MM.1S (cell line): ENCODE measurements around the gene C1QTNF6.

ENCODE experiments used
- DNase-seq: peaks from one replicate; pipeline ENCODE4 v3.0.0-alpha.2; 2015
- H2AFZ ChIP-seq: fragments of 300-600 bp; sonication (generic); 2 replicates; pipeline ENCODE4 v1.6.0; 2016; ENCODE audit warnings: antibody characterized with exemption, low read length
- H3F3A ChIP-seq: fragments of 300-600 bp; sonication (generic); 2 replicates; pipeline ENCODE4 v1.6.1; 2016; ENCODE audit warnings: mild to moderate bottlenecking, antibody characterized with exemption, low read length, moderate library complexity, mixed read lengths; ENCODE audit not compliant: insufficient read depth
- H3K27ac ChIP-seq: fragments of 300-600 bp; sonication (generic); 2 replicates; pipeline ENCODE4 v1.5.1; 2016; ENCODE audit warnings: mild to moderate bottlenecking, low read length
- H3K27me3 ChIP-seq: fragments of 300-600 bp; sonication (generic); replicated peaks from 2 replicates; pipeline ENCODE4 v1.6.0; 2016; ENCODE audit warnings: low read length; ENCODE audit not compliant: insufficient read depth
- H3K36me3 ChIP-seq: fragments of 300-600 bp; sonication (generic); replicated peaks from 2 replicates; pipeline ENCODE4 v1.6.1; 2016; ENCODE audit warnings: mild to moderate bottlenecking, low read length, mixed read lengths; ENCODE audit not compliant: insufficient read depth
- H3K4me1 ChIP-seq: fragments of 300-600 bp; sonication (generic); 2 replicates; pipeline ENCODE4 v1.6.1; 2016; ENCODE audit warnings: low read length, mixed read lengths
- H3K4me2 ChIP-seq: fragments of 300-600 bp; sonication (generic); 2 replicates; pipeline ENCODE4 v1.6.0; 2016; ENCODE audit warnings: low read depth, low read length
- H3K4me3 ChIP-seq: fragments of 300-600 bp; sonication (generic); 2 replicates; pipeline ENCODE4 v1.5.1; 2016; ENCODE audit warnings: low read length, mixed read lengths
- H3K79me2 ChIP-seq: fragments of 300-600 bp; sonication (generic); 2 replicates; pipeline ENCODE4 v1.6.1; 2016; ENCODE audit warnings: mixed run types, low read length, mixed read lengths
- H3K9ac ChIP-seq: fragments of 300-600 bp; sonication (generic); 2 replicates; pipeline ENCODE4 v1.6.1; 2016; ENCODE audit warnings: low read length, mixed read lengths
- H3K9me2 ChIP-seq: fragments of 300-600 bp; sonication (generic); replicated peaks from 2 replicates; pipeline ENCODE4 v1.6.1; 2016; ENCODE audit warnings: mild to moderate bottlenecking, low read length, mixed read lengths; ENCODE audit not compliant: insufficient read depth
- H3K9me3 ChIP-seq: fragments of 300-600 bp; sonication (generic); replicated peaks from 2 replicates; pipeline ENCODE4 v1.6.1; 2016; ENCODE audit warnings: mild to moderate bottlenecking, low read length, mixed read lengths; ENCODE audit not compliant: insufficient read depth
- H4K20me1 ChIP-seq: fragments of 300-600 bp; sonication (generic); 2 replicates; pipeline ENCODE4 v1.6.1; 2016; ENCODE audit warnings: mild to moderate bottlenecking, low read length, moderate library complexity, mixed read lengths; ENCODE audit not compliant: insufficient read depth
- CTCF ChIP-seq: fragments of 300-600 bp; sonication (generic); IDR thresholded peaks from 2 replicates; pipeline ENCODE4 v1.5.1; 2016; ENCODE audit warnings: antibody characterized with exemption, low read length, mixed read lengths
- EZH2 ChIP-seq: fragments of 300-600 bp; sonication (generic); optimal IDR thresholded peaks from 2 replicates; pipeline ENCODE3; 2017; ENCODE audit warnings: low read depth, mild to moderate bottlenecking, antibody characterized with exemption, low read length, mixed read lengths
- EZH2phosphoT487 ChIP-seq: fragments of 300-600 bp; sonication (generic); IDR thresholded peaks from 2 replicates; pipeline ENCODE4 v1.6.1; 2018; ENCODE audit warnings: antibody characterized with exemption, low read length

The C1QTNF6 gene

GRCh38 chr22:37179126-37179470 is 8.9 kb downstream of the C1QTNF6 start:
- no peaks in the 10 kb centered on the region for H3K9me2 ChIP-seq
- no peak overlapping the region for H2AFZ ChIP-seq
- no peaks in the 10 kb centered on the region for H3K4me1 ChIP-seq
- no peaks in the 10 kb centered on the region for H3K36me3 ChIP-seq
- H3K27me3 ChIP-seq, result peaks cover 50% of the 10 kb centered on the region
- H3K9ac ChIP-seq, result no peak overlapping the region
- TF ChIP-seq CTCF, result no peak
- TF ChIP-seq EZH2, result no peak
- no peak for TF ChIP-seq EZH2phosphoT487
- H3K27ac ChIP-seq, result no peak overlapping the region
- H3K79me2 ChIP-seq, result no peaks in the 10 kb centered on the region
- no peaks in the 10 kb centered on the region for H4K20me1 ChIP-seq
- H3K4me2 ChIP-seq, result no peak overlapping the region
- no peaks in the 10 kb centered on the region for H3K9me3 ChIP-seq
- no peak for DNase-seq
- H3K4me3 ChIP-seq, result no peak overlapping the region
- no peaks in the 10 kb centered on the region for H3F3A ChIP-seq

- no peak overlapping the region for H3K9ac ChIP-seq
- H3K27me3 ChIP-seq, result peaks cover 55% of the 10 kb centered on the region
- no peaks in the 10 kb centered on the region for H3K9me3 ChIP-seq
- H3K27ac ChIP-seq, result no peak overlapping the region
- no peak for TF ChIP-seq EZH2
- no peak for TF ChIP-seq CTCF
- no peak for TF ChIP-seq EZH2phosphoT487
- no peaks in the 10 kb centered on the region for H3K9me2 ChIP-seq
- no peaks in the 10 kb centered on the region for H3F3A ChIP-seq
- H3K4me2 ChIP-seq, result no peak overlapping the region
- H3K36me3 ChIP-seq, result no peaks in the 10 kb centered on the region
- no peak overlapping the region for H3K4me3 ChIP-seq
- H4K20me1 ChIP-seq, result no peaks in the 10 kb centered on the region
- no peaks in the 10 kb centered on the region for H3K4me1 ChIP-seq
- H2AFZ ChIP-seq, result no peak overlapping the region
- H3K79me2 ChIP-seq, result no peaks in the 10 kb centered on the region
- no peak for DNase-seq
Measured at GRCh38 chr22:37178350-37179125, 9.5 kb downstream of the C1QTNF6 start.

DNA sequence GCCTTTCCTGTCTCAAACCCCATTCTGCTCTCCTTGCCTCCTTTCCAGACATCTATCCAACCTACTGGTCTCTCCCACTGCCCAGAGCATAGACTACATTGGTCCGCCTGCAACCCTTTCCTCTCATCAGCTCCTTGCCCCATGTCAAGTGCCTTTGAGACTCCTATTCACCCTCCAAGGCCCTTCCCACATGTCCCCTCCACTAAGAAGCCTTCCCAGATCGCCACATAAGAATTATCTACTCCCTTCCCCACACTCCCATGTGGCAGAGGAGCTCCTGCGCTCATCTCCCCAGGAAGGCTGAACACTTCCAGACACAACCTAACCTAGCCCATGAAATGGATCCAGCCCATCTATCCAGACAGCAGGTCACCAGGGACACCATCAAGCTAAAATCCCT is 10.3 kb downstream of the C1QTNF6 start:
- Histone ChIP-seq H3K4me1 (no peaks in the 10 kb centered on the region), H3K9ac (no peak overlapping the region), H3K9me2 (no peaks in the 10 kb centered on the region), H3K9me3 (no peaks in the 10 kb centered on the region), H3K79me2 (no peaks in the 10 kb centered on the region), H2AFZ (no peak overlapping the region), H3K27me3 (peaks cover 63% of the 10 kb centered on the region), H3K27ac (no peak overlapping the region), H3K4me2 (no peak overlapping the region), H3K36me3 (no peaks in the 10 kb centered on the region), H3F3A (no peaks in the 10 kb centered on the region), H4K20me1 (no peaks in the 10 kb centered on the region), H3K4me3 (no peak overlapping the region)
- TF ChIP-seq EZH2 (no peak), CTCF (no peak), EZH2phosphoT487 (no peak)
- no peak for DNase-seq
